CD8-positive, alpha-beta memory T cell (primary cell): ENCODE measurements around the gene HHIPL1. TPM values are rescaled to one million over a fixed set of nuclear protein-coding genes. Genes with fewer than 3 reads are reported as not detected.

Experiments
- CTCF ChIA-PET: fragments of 350-600 bp; sonication (Branson Sonifier 250); formaldehyde crosslinking; loops from one replicate; lab custom pipeline; 2021; ENCODE audit warnings: antibody characterized with exemption; lab: Charles Lee
- POLR2A ChIA-PET: fragments of 350-600 bp; sonication (Branson Sonifier 250); formaldehyde crosslinking; loops from one replicate; lab custom pipeline; 2021; ENCODE audit warnings: antibody characterized with exemption; lab: Charles Lee
- DNase-seq, 5 donors: peaks; one replicate each; pipeline versions ENCODE4 v3.0.0 to v3.0.0-alpha.2; 2020 to 2022; ENCODE audit warnings: mixed read lengths in 1 of 5
- H3K27ac ChIP-seq: one replicate; pipeline ENCODE4 v1.7.0; 2013; ENCODE audit warnings: low read depth, mild to moderate bottlenecking, low read length, moderate library complexity
- H3K27me3 ChIP-seq: 2 replicates; pipeline ENCODE4 v1.7.0; 2013; ENCODE audit warnings: low read length, mild to moderate bottlenecking; ENCODE audit not compliant: insufficient read depth, poor library complexity, severe bottlenecking
- H3K36me3 ChIP-seq: 2 replicates; pipeline ENCODE4 v1.7.0; 2013; ENCODE audit warnings: mild to moderate bottlenecking, low read length, moderate library complexity; ENCODE audit not compliant: insufficient read depth
- H3K4me1 ChIP-seq: 2 replicates; pipeline ENCODE4 v1.7.0; 2013; ENCODE audit warnings: mild to moderate bottlenecking, low read length, moderate library complexity; ENCODE audit not compliant: insufficient read depth
- H3K4me3 ChIP-seq: 2 replicates; pipeline ENCODE4 v1.7.0; 2013; ENCODE audit warnings: mild to moderate bottlenecking, low read length
- H3K9me3 ChIP-seq: 2 replicates; pipeline ENCODE4 v1.7.0; 2013; ENCODE audit warnings: mild to moderate bottlenecking, low read length
- H3K27ac Mint-ChIP-seq, 8 donors: one replicate each; pipeline ENCODE4 v1.8.0; 2020 to 2021; ENCODE audit warnings: mixed read lengths in 8 of 8, mild to moderate bottlenecking in 6 of 8, inconsistent platforms in 3 of 8, moderate library complexity in 3 of 8
- H3K27me3 Mint-ChIP-seq, 2 donors: one replicate each; pipeline ENCODE4 v1.8.0; 2020 to 2021; ENCODE audit warnings: mixed read lengths in 2 of 2, mild to moderate bottlenecking in 1 of 2, moderate library complexity in 1 of 2
- H3K36me3 Mint-ChIP-seq, 3 donors: one replicate each; pipeline ENCODE4 v1.8.0; 2020 to 2021; ENCODE audit warnings: mixed read lengths in 3 of 3, inconsistent platforms in 1 of 3, mild to moderate bottlenecking in 1 of 3
- H3K4me1 Mint-ChIP-seq, 3 donors: one replicate each; pipeline ENCODE4 v1.8.0; 2020 to 2021; ENCODE audit warnings: mixed read lengths in 3 of 3, inconsistent platforms in 1 of 3, mild to moderate bottlenecking in 1 of 3
- H3K4me3 Mint-ChIP-seq, 7 donors: one replicate each; pipeline ENCODE4 v1.8.0; 2020 to 2021; ENCODE audit warnings: mixed read lengths in 7 of 7, mild to moderate bottlenecking in 6 of 7, moderate library complexity in 4 of 7, inconsistent platforms in 2 of 7
- H3K9me3 Mint-ChIP-seq, 5 donors: one replicate each; pipeline ENCODE4 v1.8.0; 2020 to 2022; ENCODE audit warnings: mixed read lengths in 5 of 5, mild to moderate bottlenecking in 3 of 5, moderate library complexity in 2 of 5, inconsistent platforms in 1 of 5
- polyA plus RNA-seq: library from polyadenylated mRNA; unstranded; fragments of 300-500 nt; fragmentation: Illumina TruSeq; gene quantifications from one replicate; pipeline ENCODE4 v1.2.3, GENCODE V29; 2021
- total RNA-seq, 2 experiments: library from RNA; stranded (reverse); gene quantifications; one replicate each; pipeline ENCODE4 v1.2.3, GENCODE V29; 2021

The HHIPL1 gene
- total and polyA plus RNA-seq, 3 experiments from 2014 or later: 0.04 TPM; not detected in 2

GRCh38 chr14:99672506-99673304, 27.8 kb downstream of the HHIPL1 start:
- POLR2A ChIA-PET: no interaction called here
- peak overlapping the region in 6 of 8 donors; percentile 18 to 91 (median 74) for H3K27ac Mint-ChIP-seq
- H3K36me3 ChIP-seq: no peaks in the 10 kb centered on the region
- peaks cover 18 to 35% (median 19%) of the 10 kb centered on the region in 3 donors for H3K4me1 Mint-ChIP-seq
- no peaks in the 10 kb centered on the region for H3K9me3 ChIP-seq
- H3K27ac ChIP-seq: no peak overlapping the region
- peak in 2 of 5 donors; percentile 22 to 47 for DNase-seq
- no peaks in the 10 kb centered on the region for H3K27me3 ChIP-seq
- H3K4me3 Mint-ChIP-seq: peak overlapping the region in 3 of 7 donors; percentile 38 to 54 (median 46)
- H3K9me3 Mint-ChIP-seq: peaks cover 0 to 2% (median 0%) of the 10 kb centered on the region in 5 donors
- H3K4me1 ChIP-seq: peaks cover 21% of the 10 kb centered on the region
- peaks cover 8 to 12% of the 10 kb centered on the region in 2 donors for H3K27me3 Mint-ChIP-seq
- CTCF ChIA-PET: interaction anchor here (0.8 to 1.5 kb wide), 2 partner anchors 10 to 11 kb away, joined by 3 to 4 read pairs; partner anchors contain the start of gene CYP46A1
- H3K4me3 ChIP-seq: no peak overlapping the region
- H3K36me3 Mint-ChIP-seq: peaks cover 0 to 5% (median 0%) of the 10 kb centered on the region in 3 donors

- Histone ChIP-seq H3K27ac (no peak overlapping the region), H3K9me3 (no peaks in the 10 kb centered on the region), H3K4me1 (peaks cover 21% of the 10 kb centered on the region), H3K4me3 (no peak overlapping the region), H3K36me3 (no peaks in the 10 kb centered on the region), H3K27me3 (no peaks in the 10 kb centered on the region)
- CTCF ChIA-PET: interaction anchor here (0.8 to 1.5 kb wide), 3 partner anchors 9 to 11 kb away, joined by 3 to 4 read pairs (median 3); partner anchors contain the start of gene CYP46A1
- peak in 1 of 5 donors; percentile 26 for DNase-seq
- Mint-ChIP-seq H3K4me3 (no peak overlapping the region), H3K4me1 (peaks cover 18 to 35% (median 19%) of the 10 kb centered on the region in 3 donors), H3K9me3 (peaks cover 0 to 6% (median 4%) of the 10 kb centered on the region in 5 donors), H3K36me3 (peaks cover 0 to 5% (median 0%) of the 10 kb centered on the region in 3 donors), H3K27me3 (peaks cover 8 to 12% of the 10 kb centered on the region in 2 donors), H3K27ac (peak overlapping the region in 1 of 8 donors; percentile 75)
- POLR2A ChIA-PET: no interaction called here
Observed at GRCh38 chr14:99673305-99674063, 28.6 kb downstream of the HHIPL1 start.

GRCh38 chr14:99674064-99674650, 29.2 kb downstream of the HHIPL1 start:
- Histone ChIP-seq H3K4me3 (no peak overlapping the region), H3K9me3 (no peaks in the 10 kb centered on the region), H3K4me1 (peaks cover 21% of the 10 kb centered on the region), H3K27ac (no peak overlapping the region), H3K36me3 (no peaks in the 10 kb centered on the region), H3K27me3 (no peaks in the 10 kb centered on the region)
- Mint-ChIP-seq H3K27ac (no peak overlapping the region), H3K4me1 (peaks cover 18 to 35% (median 19%) of the 10 kb centered on the region in 3 donors), H3K36me3 (peaks cover 0 to 5% (median 0%) of the 10 kb centered on the region in 3 donors), H3K27me3 (peaks cover 4 to 12% of the 10 kb centered on the region in 2 donors), H3K4me3 (no peak overlapping the region), H3K9me3 (peaks cover 0 to 11% (median 5%) of the 10 kb centered on the region in 5 donors)
- CTCF ChIA-PET: interaction anchor here (0.9 to 1.5 kb wide), 2 partner anchors 8 to 10 kb away, joined by 3 read pairs; partner anchors contain the start of gene CYP46A1
- peak in 1 of 5 donors; percentile 34 for DNase-seq
- POLR2A ChIA-PET: no interaction called here

GRCh38 chr14:99674776-99675381, 29.9 kb downstream of the HHIPL1 start:
- Histone ChIP-seq H3K27me3 (no peaks in the 10 kb centered on the region), H3K4me1 (peaks cover 21% of the 10 kb centered on the region), H3K4me3 (no peak overlapping the region), H3K36me3 (no peaks in the 10 kb centered on the region), H3K9me3 (no peaks in the 10 kb centered on the region), H3K27ac (no peak overlapping the region)
- POLR2A ChIA-PET: no interaction called here
- CTCF ChIA-PET: interaction anchor here (0.9 kb wide), 1 partner anchor 9 kb away, joined by 3 read pairs; the partner anchor contains the start of gene CYP46A1
- Mint-ChIP-seq H3K27ac (no peak overlapping the region), H3K9me3 (peaks cover 0 to 12% (median 5%) of the 10 kb centered on the region in 5 donors), H3K27me3 (peaks cover 4 to 12% of the 10 kb centered on the region in 2 donors), H3K4me3 (no peak overlapping the region), H3K4me1 (peaks cover 18 to 35% (median 19%) of the 10 kb centered on the region in 3 donors), H3K36me3 (peaks cover 0 to 5% (median 0%) of the 10 kb centered on the region in 3 donors)
- peak in 1 of 5 donors; percentile 36 for DNase-seq

- H3K4me1 ChIP-seq: peaks cover 21% of the 10 kb centered on the region
- H3K9me3 Mint-ChIP-seq: peaks cover 0 to 12% (median 5%) of the 10 kb centered on the region in 5 donors
- ChIA-PET POLR2A (no interaction called here), CTCF (no interaction called here)
- H3K9me3 ChIP-seq: no peaks in the 10 kb centered on the region
- peaks cover 4 to 12% of the 10 kb centered on the region in 2 donors for H3K27me3 Mint-ChIP-seq
- no peaks in the 10 kb centered on the region for H3K27me3 ChIP-seq
- H3K36me3 ChIP-seq: no peaks in the 10 kb centered on the region
- DNase-seq: peak in 1 of 5 donors; percentile 27
- no peak overlapping the region for H3K4me3 Mint-ChIP-seq
- H3K4me1 Mint-ChIP-seq: peaks cover 18 to 35% (median 19%) of the 10 kb centered on the region in 3 donors
- H3K36me3 Mint-ChIP-seq: peaks cover 0 to 5% (median 0%) of the 10 kb centered on the region in 3 donors
- no peak overlapping the region for H3K27ac Mint-ChIP-seq
- H3K27ac ChIP-seq: no peak overlapping the region
- H3K4me3 ChIP-seq: no peak overlapping the region
Observed at GRCh38 chr14:99675382-99675835, 30.5 kb downstream of the HHIPL1 start.

GRCh38 chr14:99675951-99676350, 31.0 kb downstream of the HHIPL1 start:
- ChIA-PET CTCF (no interaction called here), POLR2A (no interaction called here)
- Histone ChIP-seq H3K9me3 (no peaks in the 10 kb centered on the region), H3K27me3 (no peaks in the 10 kb centered on the region), H3K36me3 (no peaks in the 10 kb centered on the region), H3K27ac (no peak overlapping the region), H3K4me3 (no peak overlapping the region), H3K4me1 (peaks cover 21% of the 10 kb centered on the region)
- Mint-ChIP-seq H3K36me3 (peaks cover 0 to 5% (median 0%) of the 10 kb centered on the region in 3 donors), H3K4me3 (no peak overlapping the region), H3K27me3 (peaks cover 4 to 11% of the 10 kb centered on the region in 2 donors), H3K27ac (peak overlapping the region in 1 of 8 donors; percentile 40), H3K9me3 (peaks cover 0 to 12% (median 5%) of the 10 kb centered on the region in 5 donors), H3K4me1 (peaks cover 18 to 35% (median 19%) of the 10 kb centered on the region in 3 donors)
- no peak for DNase-seq

GRCh38 chr14:99676657-99677056, 31.7 kb downstream of the HHIPL1 start:
- peaks cover 4 to 10% of the 10 kb centered on the region in 2 donors for H3K27me3 Mint-ChIP-seq
- H3K4me3 Mint-ChIP-seq: peak overlapping the region in 4 of 7 donors; percentile 28 to 70 (median 44)
- peaks cover 18 to 35% (median 19%) of the 10 kb centered on the region in 3 donors for H3K4me1 Mint-ChIP-seq
- Histone ChIP-seq H3K4me1 (peaks cover 21% of the 10 kb centered on the region), H3K36me3 (no peaks in the 10 kb centered on the region), H3K27me3 (no peaks in the 10 kb centered on the region), H3K27ac (no peak overlapping the region), H3K4me3 (no peak overlapping the region), H3K9me3 (no peaks in the 10 kb centered on the region)
- peaks cover 0 to 12% (median 5%) of the 10 kb centered on the region in 5 donors for H3K9me3 Mint-ChIP-seq
- ChIA-PET POLR2A (no interaction called here), CTCF (interaction anchor here (3.6 kb wide), 1 partner anchor 12 kb away, joined by 12 read pairs; no protein-coding TSS in a partner anchor)
- DNase-seq: peak in 1 of 5 donors; percentile 63
- H3K36me3 Mint-ChIP-seq: peaks cover 0 to 5% (median 0%) of the 10 kb centered on the region in 3 donors
- H3K27ac Mint-ChIP-seq: peak overlapping the region in 5 of 8 donors; percentile 23 to 85 (median 42)
